Measurements from ENCODE around the gene SYNDIG1L. TPM values are rescaled to one million over a fixed set of nuclear protein-coding genes. Genes with fewer than 3 reads are reported as not detected.

Gene SYNDIG1L
- total and polyA plus RNA-seq, 10 of the 15 experiments (the other 5 are each of a cell fraction or from before 2014, with no cell fraction given) = 0.04 TPM; not detected in 9

DNA sequence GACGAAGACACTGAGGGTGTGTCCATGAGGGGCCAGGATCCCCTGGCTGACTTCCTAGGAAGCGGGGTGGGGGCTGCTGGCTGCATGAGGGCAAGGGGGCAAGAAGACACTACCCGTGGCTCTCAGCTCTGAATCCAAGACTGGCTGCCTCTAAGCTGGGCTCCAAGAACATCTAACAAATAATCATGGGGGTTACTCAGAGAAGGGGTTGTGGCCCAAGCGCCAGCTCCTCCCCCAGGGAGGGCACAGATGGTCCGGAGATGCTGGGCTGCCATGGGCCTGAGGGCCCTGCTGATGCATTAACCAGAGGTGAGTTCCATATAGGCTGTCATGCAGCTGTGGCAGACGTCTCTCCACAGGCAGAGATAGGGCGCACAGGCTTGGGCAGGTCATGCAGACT, 14.3 kb downstream of the SYNDIG1L start:
- ATAC-seq = no peak
- ChIA-PET CTCF (interaction anchor here (1.3 kb wide), 1 partner anchor 48 kb away, joined by 4 read pairs; no protein-coding TSS in a partner anchor), POLR2A (no interaction called here), SMC1A (ENCODE audit: uncharacterized antibody, unreplicated experiment) (interaction anchor here (0.6 kb wide), 1 partner anchor 99 kb away, joined by 3 read pairs; no protein-coding TSS in a partner anchor), RAD21 (ENCODE audit: unreplicated experiment) (no interaction called here)
- DNase-seq (ENCODE audit: low read depth, low spot score) = no peak
- Histone ChIP-seq H2AFZ (ENCODE audit: control insufficient read depth, low read depth, low read length) (no peak overlapping the region), H3K4me2 (ENCODE audit: control insufficient read depth, insufficient read depth) (no peak overlapping the region), H3K79me2 (ENCODE audit: control insufficient read depth, insufficient read depth, low read length) (no peaks in the 10 kb centered on the region), H3K9me3 (replicated peaks; ENCODE audit: control insufficient read depth, insufficient read depth, low read length) (no peaks in the 10 kb centered on the region), H3K9ac (ENCODE audit: control insufficient read depth, insufficient read depth, low read length) (no peak overlapping the region), H3K36me3 (ENCODE audit: control insufficient read depth in 2 of 2, insufficient read depth in 2 of 2, low read length in 1 of 2) (no peaks in the 10 kb centered on the region), H3K4me3 (no peak overlapping the region), H4K20me1 (ENCODE audit: control insufficient read depth, insufficient read depth) (no peaks in the 10 kb centered on the region), H3K4me1 (ENCODE audit: control insufficient read depth, insufficient read depth, low read length) (no peaks in the 10 kb centered on the region), H3K27ac (ENCODE audit: control insufficient read depth, insufficient read depth) (no peak overlapping the region), H3K27me3 (replicated peaks in 1 of 2; ENCODE audit: control insufficient read depth in 2 of 2, insufficient read depth in 2 of 2, low read length in 1 of 2) (peaks cover 0 to 3% of the 10 kb centered on the region in 2 experiments; a peak in 2 of 4 replicates)
- WGBS (ENCODE audit: insufficient coverage, insufficient replicate concordance, low lambda C conversion rate, missing lambda C conversion rate) = 3% methylated on average over 6 of the region's 7 CpGs
- TF ChIP-seq SMC3 (IDR thresholded peaks at IDR 0.05; ENCODE audit: borderline replicate concordance, low read length) = no peak
- TF ChIP-seq TAF1 (IDR thresholded peaks at IDR 0.05; ENCODE audit: borderline replicate concordance, low read depth, low read length) = no peak
- TF ChIP-seq RCOR1 (conservative IDR thresholded peaks at IDR 0.05; ENCODE audit: low read depth, low read length) = no peak
- no peak for TF ChIP-seq ESRRA (IDR thresholded peaks at IDR 0.05; ENCODE audit: low read length)
- no peak for TF ChIP-seq ZBED1 (IDR thresholded peaks at IDR 0.05; ENCODE audit: borderline replicate concordance)
- TF ChIP-seq HDAC6 (IDR thresholded peaks at IDR 0.05; ENCODE audit: unreplicated experiment) = no peak
- no peak for TF ChIP-seq EZH2 (IDR thresholded peaks at IDR 0.05; ENCODE audit: borderline replicate concordance, control insufficient read depth, low read depth, low read length)
- no peak for TF ChIP-seq ETV6 (conservative IDR thresholded peaks at IDR 0.05 in 1 of 2, IDR thresholded peaks at IDR 0.05 in 1 of 2; ENCODE audit: borderline replicate concordance in 1 of 2, low read depth in 1 of 2)
- TF ChIP-seq CHD4 (IDR thresholded peaks at IDR 0.05) = no peak
- no peak for TF ChIP-seq FOXM1 (IDR thresholded peaks at IDR 0.05; ENCODE audit: low read depth, low read length)
- no peak for TF ChIP-seq HCFC1 (IDR thresholded peaks at IDR 0.05; ENCODE audit: low read length)
- in situ Hi-C loops (cut with MboI) (no loop called here), intact Hi-C loops (cut with micrococcal nuclease; ENCODE audit: unreplicated experiment) (no loop called here)
- BruUV-seq (replicated peaks) = no TSS peak
- no peak for FAIRE-seq

Measured in GM12878 (cell line).